Esophagus (tissue), 2 donors: ENCODE data around the gene DBI. TPM values are rescaled to one million over a fixed set of nuclear protein-coding genes. Genes with fewer than 3 reads are reported as not detected.

Experiments used
- H3K27ac ChIP-seq, 2 donors: one replicate each; pipeline ENCODE4 v1.5.1; 2013; ENCODE audit warnings: low read depth in 2 of 2, mild to moderate bottlenecking in 2 of 2, inconsistent platforms in 1 of 2, low read length in 1 of 2, moderate library complexity in 1 of 2
- H3K27me3 ChIP-seq, 2 donors: one replicate each; pipeline ENCODE4 v1.6.1; 2013; ENCODE audit warnings: low read length in 2 of 2, control low read depth in 1 of 2, mild to moderate bottlenecking in 1 of 2; ENCODE audit not compliant: insufficient read depth in 2 of 2, control insufficient read depth in 1 of 2
- H3K36me3 ChIP-seq, 2 donors: one replicate each; pipeline ENCODE4 v1.6.1; 2013; ENCODE audit warnings: low read length in 1 of 2; ENCODE audit not compliant: control insufficient read depth in 2 of 2, insufficient read depth in 2 of 2
- H3K4me1 ChIP-seq, 2 donors: one replicate each; pipeline ENCODE4 v1.6.1; 2013; ENCODE audit warnings: low read length in 1 of 2; ENCODE audit not compliant: control insufficient read depth in 2 of 2, insufficient read depth in 2 of 2
- H3K4me3 ChIP-seq, 2 donors: one replicate each; pipeline ENCODE4 v1.5.1; 2013; ENCODE audit warnings: low read length in 2 of 2, mild to moderate bottlenecking in 2 of 2, low read depth in 1 of 2, moderate library complexity in 1 of 2
- H3K9me3 ChIP-seq, 2 donors: one replicate each; pipeline ENCODE4 v1.6.1; 2013; ENCODE audit warnings: mild to moderate bottlenecking in 2 of 2, low read depth in 1 of 2, low read length in 1 of 2, moderate library complexity in 1 of 2; ENCODE audit not compliant: control insufficient read depth in 2 of 2, insufficient read depth in 1 of 2
- WGBS, 2 donors: extraction: QIAGEN DNeasy Blood & Tissue Kit; methylation state at CpG; one replicate each; pipeline ENCODE4 v1.1.7; 2013; 5-methylcytosine and 5-hydroxymethylcytosine counted together
- polyA plus RNA-seq, 2 donors: library from polyadenylated mRNA; stranded (reverse); fragments of 200-250 nt; gene quantifications; one replicate each; pipeline ENCODE4 v1.2.3, GENCODE V29; 2013
- donor health status: healthy with polysubstance abuse.
- donor health status: Bipolar disorder and iron deficiency.

DBI gene
- polyA plus RNA-seq, 2 donors, result 823 to 1,063 TPM

GRCh38 chr2:119407430-119408220 is 40.8 kb downstream of the DBI start:
- Histone ChIP-seq H3K4me1 (no peaks in the 10 kb centered on the region), H3K9me3 (no peaks in the 10 kb centered on the region), H3K36me3 (no peaks in the 10 kb centered on the region), H3K27ac (no peak overlapping the region), H3K4me3 (no peak overlapping the region), H3K27me3 (peaks cover 0 to 2% of the 10 kb centered on the region in 2 donors)
- WGBS, 2 donors, result 67 to 73% methylated on average over 7 of the region's 7 CpGs

- Histone ChIP-seq H3K36me3 (no peaks in the 10 kb centered on the region), H3K27me3 (peaks cover 0 to 2% of the 10 kb centered on the region in 2 donors), H3K4me3 (no peak overlapping the region), H3K27ac (no peak overlapping the region), H3K4me1 (no peaks in the 10 kb centered on the region), H3K9me3 (no peaks in the 10 kb centered on the region)
- WGBS, 2 donors, result 49 to 57% methylated on average over 5 of the region's 5 CpGs
These were observed 41.4 kb downstream of the DBI start for GRCh38 chr2:119408221-119408619.

GRCh38 chr2:119409506-119409905 is 42.7 kb downstream of the DBI start:
- WGBS, 2 donors, result 66 to 76% methylated on average over 4 of the region's 4 CpGs
- no peaks in the 10 kb centered on the region for H3K36me3 ChIP-seq
- no peaks in the 10 kb centered on the region for H3K9me3 ChIP-seq
- H3K27me3 ChIP-seq, result peaks cover 0 to 2% of the 10 kb centered on the region in 2 donors
- no peak overlapping the region for H3K27ac ChIP-seq
- H3K4me1 ChIP-seq, result no peaks in the 10 kb centered on the region
- H3K4me3 ChIP-seq, result no peak overlapping the region

GRCh38 chr2:119414894-119415293 is 48.1 kb downstream of the DBI start:
- H3K36me3 ChIP-seq, result no peaks in the 10 kb centered on the region
- 76 to 80% methylated on average over 3 of the region's 3 CpGs for WGBS, 2 donors

GRCh38 chr2:119415630-119416029 is 48.9 kb downstream of the DBI start:
- Histone ChIP-seq H3K27me3 (no peaks in the 10 kb centered on the region), H3K36me3 (no peaks in the 10 kb centered on the region), H3K9me3 (no peaks in the 10 kb centered on the region), H3K4me3 (no peak overlapping the region), H3K27ac (no peak overlapping the region), H3K4me1 (no peaks in the 10 kb centered on the region)
- WGBS, 2 donors, result 41 to 77% methylated on average over 1 of the region's 1 CpG

More at GRCh38 chr2:119414894-119415293, 48.1 kb downstream of the DBI start:
- Histone ChIP-seq H3K4me3 (no peak overlapping the region), H3K4me1 (no peaks in the 10 kb centered on the region), H3K27ac (no peak overlapping the region), H3K9me3 (no peaks in the 10 kb centered on the region), H3K27me3 (peaks cover 0 to under 1% of the 10 kb centered on the region in 2 donors)

GRCh38 chr2:119416299-119416923 is 49.6 kb downstream of the DBI start:
- no peaks in the 10 kb centered on the region for H3K36me3 ChIP-seq

GRCh38 chr2:119417908-119418307 is 51.1 kb downstream of the DBI start:
- Histone ChIP-seq H3K27me3 (no peaks in the 10 kb centered on the region), H3K4me3 (no peak overlapping the region), H3K9me3 (no peaks in the 10 kb centered on the region), H3K36me3 (no peaks in the 10 kb centered on the region), H3K27ac (no peak overlapping the region), H3K4me1 (peaks cover 0 to 1% of the 10 kb centered on the region in 2 donors)
- 91 to 94% methylated on average over 6 of the region's 6 CpGs for WGBS, 2 donors

More at GRCh38 chr2:119416299-119416923, 49.6 kb downstream of the DBI start:
- WGBS, 2 donors, result 83 to 89% methylated on average over 4 of the region's 4 CpGs
- Histone ChIP-seq H3K27me3 (no peaks in the 10 kb centered on the region), H3K27ac (no peak overlapping the region), H3K4me1 (no peaks in the 10 kb centered on the region), H3K4me3 (no peak overlapping the region), H3K9me3 (no peaks in the 10 kb centered on the region)

- Histone ChIP-seq H3K36me3 (no peaks in the 10 kb centered on the region), H3K4me3 (no peak overlapping the region), H3K27ac (no peak overlapping the region), H3K9me3 (no peaks in the 10 kb centered on the region), H3K4me1 (peaks cover 0 to 2% of the 10 kb centered on the region in 2 donors), H3K27me3 (no peaks in the 10 kb centered on the region)
- 86 to 93% methylated on average over 1 of the region's 1 CpG for WGBS, 2 donors
These were observed 52.3 kb downstream of the DBI start for GRCh38 chr2:119419065-119419464.

- Histone ChIP-seq H3K36me3 (no peaks in the 10 kb centered on the region), H3K9me3 (no peaks in the 10 kb centered on the region), H3K4me1 (peaks cover 0 to 2% of the 10 kb centered on the region in 2 donors), H3K27me3 (no peaks in the 10 kb centered on the region), H3K4me3 (no peak overlapping the region), H3K27ac (no peak overlapping the region)
- 70 to 71% methylated on average over 1 of the region's 1 CpG for WGBS, 2 donors
These were observed 53.2 kb downstream of the DBI start for GRCh38 chr2:119419803-119420508.
